Stimulated activated effector memory CD8-positive, alpha-beta T cell treated with anti-CD3 and anti-CD28 coated beads, Interleukin-12 subunit alpha, Interleukin-12 subunit beta, amount 100 ng/mL, for 72 hours (primary cell): ENCODE measurements around the gene SIN3A.
"Not testable (repeated sequence)": the region's sequence is repeated elsewhere in the genome, so short reads cannot be mapped to it uniquely, and the experiment has no call there.

ENCODE experiments used
- ATAC-seq: fragments of 150-1000 bp; cut with Tn5 transposase; 2 replicates; pipeline ENCODE4 v1.10.0; 2021
- DNase-seq, 2 donors: peaks; one replicate each; pipeline ENCODE4 v3.0.0; 2021 to 2022; ENCODE audit warnings: low spot score in 2 of 2
- H3K27ac Mint-ChIP-seq: one replicate; pipeline ENCODE4 v1.8.0; 2022; ENCODE audit warnings: mild to moderate bottlenecking, mixed read lengths
- H3K36me3 Mint-ChIP-seq: one replicate; pipeline ENCODE4 v1.8.0; 2022; ENCODE audit warnings: mild to moderate bottlenecking, mixed read lengths
- H3K4me1 Mint-ChIP-seq: one replicate; pipeline ENCODE4 v1.8.0; 2022; ENCODE audit warnings: mixed read lengths
- H3K4me3 Mint-ChIP-seq: one replicate; pipeline ENCODE4 v1.8.0; 2022; ENCODE audit warnings: mild to moderate bottlenecking, mixed read lengths
- H3K9me3 Mint-ChIP-seq: one replicate; pipeline ENCODE4 v1.8.0; 2022; ENCODE audit warnings: mixed read lengths

Gene SIN3A

GRCh38 chr15:75359537-75360250, 91.8 kb downstream of the SIN3A start:
- peaks cover 77% of the 10 kb centered on the region for H3K36me3 Mint-ChIP-seq
- H3K27ac Mint-ChIP-seq, result no peak overlapping the region
- DNase-seq (no peak), ATAC-seq (no peak)
- H3K4me1 Mint-ChIP-seq, result peaks cover 6% of the 10 kb centered on the region
- H3K9me3 Mint-ChIP-seq, result no peaks in the 10 kb centered on the region
- H3K4me3 Mint-ChIP-seq, result no peak overlapping the region

DNA sequence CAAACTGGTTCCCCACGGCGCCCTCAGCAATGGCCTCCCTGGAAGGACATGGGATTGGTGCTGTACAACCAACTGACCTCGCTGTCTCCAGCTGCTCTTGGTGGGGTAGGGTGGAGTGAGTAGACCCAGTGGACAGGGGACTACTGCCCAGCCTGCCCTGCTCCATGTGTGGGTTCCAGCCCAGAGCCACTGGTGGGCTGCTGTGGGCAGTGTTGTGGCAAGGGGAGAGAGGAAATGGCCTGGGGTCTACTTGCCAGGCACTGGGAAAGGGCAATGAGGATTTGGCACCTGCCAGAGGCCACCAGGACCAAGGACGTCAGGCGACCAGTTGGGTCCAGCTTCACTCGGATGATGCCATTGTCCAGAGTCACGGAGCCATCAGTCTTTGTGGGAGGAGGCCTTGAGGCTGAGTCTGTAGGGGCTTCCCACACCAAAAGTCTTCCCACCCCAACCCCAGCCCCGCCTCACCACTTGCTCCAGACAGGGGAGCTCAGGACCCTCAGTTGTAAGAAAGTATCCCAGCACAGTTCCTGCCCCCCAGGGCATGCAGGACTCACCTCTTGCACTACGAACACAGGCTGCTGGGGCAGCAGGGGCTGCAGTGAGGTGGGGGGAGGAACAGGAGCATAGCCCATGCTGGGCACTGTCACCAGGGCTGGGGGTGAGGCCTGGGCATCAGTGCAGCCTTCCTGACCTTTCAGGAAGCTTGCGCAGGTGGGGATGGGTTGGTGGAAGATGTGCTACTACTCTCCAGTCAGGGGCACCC, 92.5 kb downstream of the SIN3A start:
- Mint-ChIP-seq H3K4me1 (peaks cover 6% of the 10 kb centered on the region), H3K27ac (peak overlapping the region; percentile 26), H3K36me3 (peaks cover 75% of the 10 kb centered on the region), H3K4me3 (no peak overlapping the region), H3K9me3 (no peaks in the 10 kb centered on the region)
- no peak for ATAC-seq
- no peak for DNase-seq

- no peak overlapping the region for H3K4me3 Mint-ChIP-seq
- no peaks in the 10 kb centered on the region for H3K9me3 Mint-ChIP-seq
- DNase-seq (no peak), ATAC-seq (no peak)
- peaks cover 6% of the 10 kb centered on the region for H3K4me1 Mint-ChIP-seq
- H3K36me3 Mint-ChIP-seq, result peaks cover 70% of the 10 kb centered on the region
- peak overlapping the region; percentile 26 for H3K27ac Mint-ChIP-seq
Measured at GRCh38 chr15:75357976-75358673, 93.4 kb downstream of the SIN3A start.

GRCh38 chr15:75356517-75356916, 95.0 kb downstream of the SIN3A start:
- Mint-ChIP-seq H3K9me3 (no peaks in the 10 kb centered on the region), H3K4me1 (peaks cover 6% of the 10 kb centered on the region), H3K36me3 (peaks cover 67% of the 10 kb centered on the region), H3K27ac (no peak overlapping the region), H3K4me3 (no peak overlapping the region)
- ATAC-seq, result no peak
- DNase-seq, result no peak

- Mint-ChIP-seq H3K36me3 (peaks cover 63% of the 10 kb centered on the region), H3K9me3 (no peaks in the 10 kb centered on the region), H3K4me1 (peaks cover 10% of the 10 kb centered on the region), H3K27ac (peak overlapping the region; percentile 50), H3K4me3 (no peak overlapping the region)
- DNase-seq, result no peak
- ATAC-seq, result no peak
Measured at GRCh38 chr15:75356006-75356405, 95.5 kb downstream of the SIN3A start.

DNA sequence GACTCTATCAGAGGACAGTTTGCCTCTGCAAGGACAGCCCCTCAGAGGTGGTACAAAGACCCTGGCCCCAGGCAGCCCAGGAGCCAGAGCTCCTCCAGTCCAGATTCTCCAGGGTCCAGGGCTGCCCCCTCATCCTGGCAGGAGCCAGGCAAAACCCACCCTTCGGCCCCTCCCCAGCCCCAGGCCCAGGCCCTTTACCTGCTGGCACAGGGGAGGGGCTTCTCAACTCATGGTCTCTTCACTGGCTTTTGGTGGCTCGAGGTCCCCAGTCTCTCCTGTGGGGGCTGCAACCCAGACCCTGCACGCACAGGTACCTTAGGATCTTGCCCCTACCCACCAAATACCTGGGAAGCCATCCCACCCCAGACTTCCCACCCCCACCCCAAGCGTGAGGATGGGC, 96.1 kb downstream of the SIN3A start:
- Mint-ChIP-seq H3K9me3 (no peaks in the 10 kb centered on the region), H3K4me1 (peaks cover 13% of the 10 kb centered on the region), H3K4me3 (no peak overlapping the region), H3K36me3 (peaks cover 61% of the 10 kb centered on the region), H3K27ac (no peak overlapping the region)
- ATAC-seq, result no peak
- DNase-seq, result no peak

GRCh38 chr15:75354454-75354853, 97.0 kb downstream of the SIN3A start:
- no peak overlapping the region for H3K4me3 Mint-ChIP-seq
- peaks cover 4% of the 10 kb centered on the region for H3K9me3 Mint-ChIP-seq
- peaks cover 19% of the 10 kb centered on the region for H3K4me1 Mint-ChIP-seq
- H3K27ac Mint-ChIP-seq, result no peak overlapping the region
- peaks cover 61% of the 10 kb centered on the region for H3K36me3 Mint-ChIP-seq
- no peak for DNase-seq
- ATAC-seq, result no peak

DNA sequence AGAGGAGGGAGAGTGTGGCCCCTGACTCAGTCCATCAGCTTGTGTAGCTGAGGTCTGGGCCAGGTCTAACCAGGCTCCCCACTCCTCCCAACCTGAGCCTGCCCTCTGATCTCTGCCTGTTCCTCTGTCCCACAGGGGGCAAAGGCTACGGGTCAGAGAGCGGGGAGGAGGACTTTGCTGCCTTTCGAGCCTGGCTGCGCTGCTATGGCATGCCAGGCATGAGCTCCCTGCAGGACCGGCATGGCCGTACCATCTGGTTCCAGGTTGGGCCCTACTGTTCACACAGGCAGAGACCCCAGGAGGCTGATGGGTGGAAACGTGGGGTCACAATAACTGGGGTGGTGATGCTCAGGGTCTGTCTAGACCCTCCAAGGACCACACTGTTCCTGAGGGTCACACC, 97.9 kb downstream of the SIN3A start:
- ATAC-seq (no peak), DNase-seq (no peak)
- peaks cover 25% of the 10 kb centered on the region for H3K4me1 Mint-ChIP-seq
- H3K27ac Mint-ChIP-seq, result peak overlapping the region; percentile 65
- peaks cover 4% of the 10 kb centered on the region for H3K9me3 Mint-ChIP-seq
- peaks cover 56% of the 10 kb centered on the region for H3K36me3 Mint-ChIP-seq
- H3K4me3 Mint-ChIP-seq, result no peak overlapping the region

- ATAC-seq (no peak), DNase-seq (no peak)
- H3K27ac Mint-ChIP-seq, result peak overlapping the region; percentile 65
- peaks cover 31% of the 10 kb centered on the region for H3K4me1 Mint-ChIP-seq
- H3K36me3 Mint-ChIP-seq, result peaks cover 48% of the 10 kb centered on the region
- H3K9me3 Mint-ChIP-seq, result peaks cover 4% of the 10 kb centered on the region
- H3K4me3 Mint-ChIP-seq, result no peak overlapping the region
Measured at GRCh38 chr15:75352186-75353080, 99.1 kb downstream of the SIN3A start.

GRCh38 chr15:75350601-75351361, 100.7 kb downstream of the SIN3A start:
- ATAC-seq, result no peak
- Mint-ChIP-seq H3K9me3 (peaks cover 4% of the 10 kb centered on the region), H3K36me3 (peaks cover 39% of the 10 kb centered on the region), H3K4me1 (peaks cover 39% of the 10 kb centered on the region), H3K27ac (peak overlapping the region; percentile 93), H3K4me3 (peak overlapping the region; percentile 81)
- no peak for DNase-seq

- ATAC-seq (peak; percentile 90), DNase-seq (peak; percentile 56 to 88)
- Mint-ChIP-seq H3K4me3 (peak overlapping the region; percentile 81), H3K9me3 (peaks cover 4% of the 10 kb centered on the region), H3K36me3 (peaks cover 33% of the 10 kb centered on the region), H3K4me1 (peaks cover 39% of the 10 kb centered on the region), H3K27ac (peak overlapping the region; percentile 93)
Measured at GRCh38 chr15:75349851-75350588, 101.5 kb downstream of the SIN3A start.

- H3K36me3 Mint-ChIP-seq, result peaks cover 26% of the 10 kb centered on the region
- DNase-seq, H3K9me3 Mint-ChIP-seq, ATAC-seq: not testable (repeated sequence)
- H3K4me3 Mint-ChIP-seq, result peak overlapping the region; percentile 81
- H3K4me1 Mint-ChIP-seq, result peaks cover 39% of the 10 kb centered on the region
- peak overlapping the region; percentile 93 for H3K27ac Mint-ChIP-seq
Measured at GRCh38 chr15:75349351-75349669, 102.2 kb downstream of the SIN3A start.

DNA sequence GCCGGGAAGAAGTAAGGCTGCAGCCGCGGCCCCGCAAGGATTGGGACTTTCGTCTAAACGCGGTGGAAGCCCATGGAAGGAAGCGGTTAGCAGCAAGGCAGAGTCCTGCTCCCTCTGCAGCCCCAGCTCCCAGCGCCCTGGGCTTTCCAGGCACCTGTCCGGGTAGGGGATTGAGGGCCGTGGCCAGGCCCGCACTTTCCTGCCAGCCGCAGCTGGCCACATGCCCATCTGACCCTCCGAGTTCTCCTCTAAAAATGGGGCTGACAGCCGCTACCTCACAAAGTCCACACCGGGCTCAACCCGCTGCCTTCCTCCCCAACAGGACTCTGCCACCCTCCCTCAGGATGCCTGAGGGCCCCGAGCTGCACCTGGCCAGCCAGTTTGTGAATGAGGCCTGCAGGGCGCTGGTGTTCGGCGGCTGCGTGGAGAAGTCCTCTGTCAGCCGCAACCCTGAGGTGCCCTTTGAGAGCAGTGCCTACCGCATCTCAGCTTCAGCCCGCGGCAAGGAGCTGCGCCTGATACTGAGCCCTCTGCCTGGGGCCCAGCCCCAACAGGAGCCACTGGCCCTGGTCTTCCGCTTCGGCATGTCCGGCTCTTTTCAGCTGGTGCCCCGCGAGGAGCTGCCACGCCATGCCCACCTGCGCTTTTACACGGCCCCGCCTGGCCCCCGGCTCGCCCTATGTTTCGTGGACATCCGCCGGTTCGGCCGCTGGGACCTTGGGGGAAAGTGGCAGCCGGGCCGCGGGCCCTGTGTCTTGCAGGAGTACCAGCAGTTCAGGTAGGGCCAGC, 102.7 kb downstream of the SIN3A start:
- DNase-seq (no peak), ATAC-seq (no peak)
- H3K4me1 Mint-ChIP-seq, result peaks cover 39% of the 10 kb centered on the region
- H3K4me3 Mint-ChIP-seq, result peak overlapping the region; percentile 81
- H3K9me3 Mint-ChIP-seq, result peaks cover 4% of the 10 kb centered on the region
- H3K27ac Mint-ChIP-seq, result peak overlapping the region; percentile 93
- H3K36me3 Mint-ChIP-seq, result peaks cover 25% of the 10 kb centered on the region
